Panc1 (cell line): ENCODE results near the gene GARIN5B. TPM values are rescaled to one million over a fixed set of nuclear protein-coding genes. Genes with fewer than 3 reads are reported as not detected.

Source experiments
- ATAC-seq: fragments of 200-7000 bp; cut with Tn5 transposase; 2 replicates; pipeline ENCODE4 v1.9.1; 2020; ENCODE audit warnings: mild to moderate bottlenecking, moderate library complexity
- BruUV-seq: library from RNA; stranded (reverse); fragments of 400-500 nt; replicated peaks from 2 replicates; lab custom pipeline; 2021; lab: Mats Ljungman, UMichigan
- CTCF ChIA-PET: fragments of 300-600 bp; sonication (Branson Sonifier 250); formaldehyde crosslinking; loops from one replicate; lab custom pipeline; 2022; ENCODE audit warnings: antibody characterized with exemption; lab: Charles Lee
- POLR2A ChIA-PET: fragments of 300-600 bp; sonication (Branson Sonifier 250); formaldehyde crosslinking; loops from one replicate; lab custom pipeline; 2022; ENCODE audit warnings: antibody characterized with exemption; lab: Charles Lee
- DNase-seq: peaks from one replicate; pipeline ENCODE4 v3.0.0-alpha.2; 2010; ENCODE audit warnings: low read depth, low spot score
- H3K27ac ChIP-seq: 2 replicates; pipeline ENCODE4 v1.5.1; 2011; ENCODE audit warnings: mild to moderate bottlenecking, low read length, inconsistent platforms
- H3K27me3 ChIP-seq: fragments of 200-500 bp; sonication (Bioruptor generic); 2 replicates; pipeline ENCODE4 v1.6.0; 2014; ENCODE audit warnings: low read length, inconsistent platforms; ENCODE audit not compliant: control insufficient read depth, insufficient read depth
- H3K36me3 ChIP-seq: fragments of 200-500 bp; sonication (Bioruptor generic); 2 replicates; pipeline ENCODE4 v1.5.1; 2014; ENCODE audit warnings: inconsistent platforms, mild to moderate bottlenecking, low read length, moderate library complexity; ENCODE audit not compliant: control insufficient read depth, insufficient read depth
- H3K4me1 ChIP-seq: 2 replicates; pipeline ENCODE4 v1.5.1; 2011; ENCODE audit warnings: inconsistent platforms, mild to moderate bottlenecking, low read length, moderate library complexity; ENCODE audit not compliant: control insufficient read depth, insufficient read depth
- H3K4me3 ChIP-seq, 2 experiments: 2 replicates each; pipeline ENCODE4 v1.5.1; 2011 to 2012; ENCODE audit warnings: low read depth in 2 of 2, low read length in 2 of 2, mild to moderate bottlenecking in 2 of 2, inconsistent platforms in 1 of 2, moderate library complexity in 1 of 2
- H3K9me3 ChIP-seq: fragments of 200-500 bp; sonication (Bioruptor generic); 2 replicates; pipeline ENCODE4 v1.5.1; 2014; ENCODE audit warnings: low read depth, mild to moderate bottlenecking, inconsistent platforms, low read length, moderate library complexity; ENCODE audit not compliant: control insufficient read depth, insufficient read depth
- POLR2AphosphoS5 ChIP-seq: IDR thresholded peaks from 2 replicates; pipeline ENCODE4 v1.6.1; 2012; ENCODE audit warnings: mild to moderate bottlenecking, low read depth, low read length, moderate library complexity
- SIN3A ChIP-seq: IDR thresholded peaks from 2 replicates; pipeline ENCODE4 v1.6.1; 2012; ENCODE audit warnings: low read depth, mild to moderate bottlenecking, low read length, moderate library complexity, borderline replicate concordance; ENCODE audit not compliant: insufficient read depth
- TCF7L2 ChIP-seq: IDR thresholded peaks from 2 replicates; pipeline ENCODE4 v1.6.1; 2011; ENCODE audit warnings: mild to moderate bottlenecking, low read depth, low read length, inconsistent platforms
- in situ Hi-C: cut with HindIII; loops from 2 replicates; pipeline ENCODE4 v1.10.0; 2016; ENCODE audit warnings: low sequenced_read_pairs, low pct_unique_long_range_greater_than_20kb
- intact Hi-C: fragments of 100-400 bp; cut with micrococcal nuclease; formaldehyde crosslinking; loops from one replicate; pipeline ENCODE4 v1.10.0; 2022; ENCODE audit not compliant: unreplicated experiment
- total RNA-seq: library from RNA; stranded (reverse); gene quantifications from one replicate; pipeline ENCODE4 v1.2.1, GENCODE V29; 2021; ENCODE audit not compliant: unreplicated experiment
- TF ChIP-seq, protein P1 (sequence below): fragments of 450-650 bp; IDR thresholded peaks from 2 replicates; pipeline ENCODE4 v1.5.1; 2017; ENCODE audit warnings: mild to moderate bottlenecking
- TF ChIP-seq, protein P2 (sequence below), 2 experiments: IDR thresholded peaks; 2 replicates each; pipeline ENCODE4 v1.6.1; 2011 to 2012; ENCODE audit warnings: low read depth in 2 of 2, control low read depth in 1 of 2, low read length in 1 of 2, mild to moderate bottlenecking in 1 of 2, moderate library complexity in 1 of 2; ENCODE audit not compliant: insufficient read depth in 1 of 2

Gene GARIN5B
- total RNA-seq, 1 experiment from 2014 or later, result not detected

DNA sequence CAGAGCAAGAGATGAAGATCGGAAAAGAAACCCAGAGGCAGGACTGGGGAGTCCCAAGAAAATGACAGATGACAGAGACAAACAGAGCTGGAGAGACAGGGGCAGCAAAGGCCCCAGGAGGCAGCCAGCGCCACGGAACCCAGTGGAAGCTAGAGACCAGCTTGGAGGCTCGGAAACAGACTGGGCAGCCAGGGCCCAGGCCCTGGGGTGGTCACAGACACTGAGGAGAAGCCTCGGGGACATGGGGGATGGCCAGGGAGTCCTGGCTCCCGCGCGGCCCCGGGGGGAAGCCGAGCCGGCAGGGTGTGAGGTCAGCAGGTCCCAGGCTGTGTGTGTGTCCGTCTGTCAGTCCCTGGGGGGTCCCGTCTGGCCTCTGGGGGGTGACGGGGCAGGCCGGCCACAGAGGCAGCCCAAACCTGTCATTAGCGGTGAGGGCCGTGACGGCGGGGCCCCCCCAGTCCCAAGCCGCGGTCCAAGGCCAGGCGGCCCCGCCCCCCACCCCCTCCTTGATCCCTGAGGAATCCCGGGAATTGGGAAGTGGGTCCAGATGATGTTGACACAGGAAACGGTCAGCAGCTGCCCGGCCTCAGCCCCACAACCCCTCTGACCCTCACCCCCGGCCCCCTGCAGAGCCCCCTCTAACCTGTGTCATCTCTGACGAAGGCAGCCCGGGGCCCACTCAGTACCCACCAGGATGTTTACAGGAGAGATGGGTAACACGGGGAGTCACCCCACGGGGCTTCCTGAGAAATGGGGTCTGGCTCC, 11.1 kb upstream of the GARIN5B start:
- H3K36me3 ChIP-seq, result no peaks in the 10 kb centered on the region
- ChIA-PET CTCF (no interaction called here), POLR2A (interaction anchor here (0.7 kb wide), 1 partner anchor 58 kb away, joined by 3 read pairs; no protein-coding TSS in a partner anchor)
- TF ChIP-seq POLR2AphosphoS5, result peak; percentile 47; the same call in 1 of the 2 replicates
- 0 out of 2 replicates have a peak, but pooled peaks have one; percentile 47 for TF ChIP-seq SIN3A
- TF ChIP-seq, protein P1, sequence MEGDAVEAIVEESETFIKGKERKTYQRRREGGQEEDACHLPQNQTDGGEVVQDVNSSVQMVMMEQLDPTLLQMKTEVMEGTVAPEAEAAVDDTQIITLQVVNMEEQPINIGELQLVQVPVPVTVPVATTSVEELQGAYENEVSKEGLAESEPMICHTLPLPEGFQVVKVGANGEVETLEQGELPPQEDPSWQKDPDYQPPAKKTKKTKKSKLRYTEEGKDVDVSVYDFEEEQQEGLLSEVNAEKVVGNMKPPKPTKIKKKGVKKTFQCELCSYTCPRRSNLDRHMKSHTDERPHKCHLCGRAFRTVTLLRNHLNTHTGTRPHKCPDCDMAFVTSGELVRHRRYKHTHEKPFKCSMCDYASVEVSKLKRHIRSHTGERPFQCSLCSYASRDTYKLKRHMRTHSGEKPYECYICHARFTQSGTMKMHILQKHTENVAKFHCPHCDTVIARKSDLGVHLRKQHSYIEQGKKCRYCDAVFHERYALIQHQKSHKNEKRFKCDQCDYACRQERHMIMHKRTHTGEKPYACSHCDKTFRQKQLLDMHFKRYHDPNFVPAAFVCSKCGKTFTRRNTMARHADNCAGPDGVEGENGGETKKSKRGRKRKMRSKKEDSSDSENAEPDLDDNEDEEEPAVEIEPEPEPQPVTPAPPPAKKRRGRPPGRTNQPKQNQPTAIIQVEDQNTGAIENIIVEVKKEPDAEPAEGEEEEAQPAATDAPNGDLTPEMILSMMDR, result no peak
- peak overlapping the region in 1 of 2 experiments; percentile 38; a peak in 2 of 4 replicates for H3K4me3 ChIP-seq
- H3K27me3 ChIP-seq, result no peaks in the 10 kb centered on the region
- ATAC-seq (peak; percentile 18), DNase-seq (no peak)
- H3K27ac ChIP-seq, result peak overlapping the region; percentile 55; the same call in 1 of the 2 replicates
- intact Hi-C loops (loop anchor here (10.0 kb wide), 1 partner anchor 79 kb away; no protein-coding TSS in a partner anchor), in situ Hi-C loops (no loop called here)
- H3K4me1 ChIP-seq, result peaks cover 54% of the 10 kb centered on the region
- no TSS peak for BruUV-seq
- no peaks in the 10 kb centered on the region for H3K9me3 ChIP-seq

DNA sequence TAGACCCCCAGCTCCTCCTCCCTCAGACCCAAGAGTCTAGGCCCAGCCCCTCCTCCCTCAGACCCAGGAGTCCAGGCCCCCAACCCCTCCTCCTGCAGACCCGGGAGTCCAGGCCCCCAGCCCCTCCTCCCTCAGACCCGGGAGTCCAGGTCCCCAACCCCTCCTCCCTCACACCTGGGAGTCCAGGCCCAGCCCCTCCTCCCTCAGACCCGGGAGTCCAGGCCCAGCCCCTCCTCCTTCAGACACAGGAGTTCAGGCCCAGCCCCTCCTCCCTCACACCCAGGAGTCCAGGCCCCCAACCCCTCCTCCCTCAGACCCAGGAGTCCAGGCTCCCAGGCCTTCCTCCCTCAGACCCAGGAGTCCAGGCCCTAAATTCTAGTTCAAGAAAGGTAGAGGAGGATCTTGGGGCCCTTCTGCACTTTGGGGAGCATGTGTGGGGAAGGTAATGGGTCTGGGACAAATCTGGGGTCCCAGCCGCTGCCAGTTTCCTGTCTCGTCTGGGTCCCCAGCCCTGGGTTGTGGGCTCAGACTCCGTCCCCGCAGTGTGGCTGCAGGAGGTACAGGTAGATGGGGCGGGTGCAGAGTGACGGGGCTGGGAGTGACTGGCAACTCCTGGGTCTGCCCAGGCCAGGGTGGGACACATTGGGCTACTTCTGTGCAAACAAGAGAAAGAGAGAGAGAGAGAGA, 10.4 kb upstream of the GARIN5B start:
- H3K4me1 ChIP-seq, result peaks cover 54% of the 10 kb centered on the region
- TF ChIP-seq SIN3A (no peak), TCF7L2 (no peak), POLR2AphosphoS5 (no peak)
- TF ChIP-seq, protein P1, result no peak
- TF ChIP-seq, protein P2, sequence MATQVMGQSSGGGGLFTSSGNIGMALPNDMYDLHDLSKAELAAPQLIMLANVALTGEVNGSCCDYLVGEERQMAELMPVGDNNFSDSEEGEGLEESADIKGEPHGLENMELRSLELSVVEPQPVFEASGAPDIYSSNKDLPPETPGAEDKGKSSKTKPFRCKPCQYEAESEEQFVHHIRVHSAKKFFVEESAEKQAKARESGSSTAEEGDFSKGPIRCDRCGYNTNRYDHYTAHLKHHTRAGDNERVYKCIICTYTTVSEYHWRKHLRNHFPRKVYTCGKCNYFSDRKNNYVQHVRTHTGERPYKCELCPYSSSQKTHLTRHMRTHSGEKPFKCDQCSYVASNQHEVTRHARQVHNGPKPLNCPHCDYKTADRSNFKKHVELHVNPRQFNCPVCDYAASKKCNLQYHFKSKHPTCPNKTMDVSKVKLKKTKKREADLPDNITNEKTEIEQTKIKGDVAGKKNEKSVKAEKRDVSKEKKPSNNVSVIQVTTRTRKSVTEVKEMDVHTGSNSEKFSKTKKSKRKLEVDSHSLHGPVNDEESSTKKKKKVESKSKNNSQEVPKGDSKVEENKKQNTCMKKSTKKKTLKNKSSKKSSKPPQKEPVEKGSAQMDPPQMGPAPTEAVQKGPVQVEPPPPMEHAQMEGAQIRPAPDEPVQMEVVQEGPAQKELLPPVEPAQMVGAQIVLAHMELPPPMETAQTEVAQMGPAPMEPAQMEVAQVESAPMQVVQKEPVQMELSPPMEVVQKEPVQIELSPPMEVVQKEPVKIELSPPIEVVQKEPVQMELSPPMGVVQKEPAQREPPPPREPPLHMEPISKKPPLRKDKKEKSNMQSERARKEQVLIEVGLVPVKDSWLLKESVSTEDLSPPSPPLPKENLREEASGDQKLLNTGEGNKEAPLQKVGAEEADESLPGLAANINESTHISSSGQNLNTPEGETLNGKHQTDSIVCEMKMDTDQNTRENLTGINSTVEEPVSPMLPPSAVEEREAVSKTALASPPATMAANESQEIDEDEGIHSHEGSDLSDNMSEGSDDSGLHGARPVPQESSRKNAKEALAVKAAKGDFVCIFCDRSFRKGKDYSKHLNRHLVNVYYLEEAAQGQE (IDR thresholded peaks at IDR 0.05; ENCODE audit: insufficient read depth in 1 of 2, low read depth in 2 of 2, low read length in 1 of 2), result no peak
- H3K36me3 ChIP-seq, result no peaks in the 10 kb centered on the region
- peak overlapping the region; percentile 32; the same call in 1 of the 2 replicates for H3K27ac ChIP-seq
- ChIA-PET CTCF (no interaction called here), POLR2A (interaction anchor here (0.5 to 0.7 kb wide), 2 partner anchors 58 to 164 kb away, joined by 3 read pairs; no protein-coding TSS in a partner anchor)
- intact Hi-C loops (loop anchor here (10.0 kb wide), 1 partner anchor 79 kb away; no protein-coding TSS in a partner anchor), in situ Hi-C loops (no loop called here)
- no peaks in the 10 kb centered on the region for H3K27me3 ChIP-seq
- no peaks in the 10 kb centered on the region for H3K9me3 ChIP-seq
- H3K4me3 ChIP-seq, result no peak overlapping the region; a peak in 1 of 4 replicates
- DNase-seq, result no peak
- ATAC-seq, result peak; percentile 11
- no TSS peak for BruUV-seq
